ENCODE data around the gene HEG1.
"Not testable (repeated sequence)": the region's sequence is repeated elsewhere in the genome, so short reads cannot be mapped to it uniquely, and the experiment has no call there.

HEG1 gene

GRCh38 chr3:125055913-125056745, at the start of gene HEG1:
Gene HEG1, minus strand, starts transcription at chr3:125055997. Its CDS starts 107 bp downstream, at chr3:125055890.
- DNase-seq = peak; percentile 92

DNA sequence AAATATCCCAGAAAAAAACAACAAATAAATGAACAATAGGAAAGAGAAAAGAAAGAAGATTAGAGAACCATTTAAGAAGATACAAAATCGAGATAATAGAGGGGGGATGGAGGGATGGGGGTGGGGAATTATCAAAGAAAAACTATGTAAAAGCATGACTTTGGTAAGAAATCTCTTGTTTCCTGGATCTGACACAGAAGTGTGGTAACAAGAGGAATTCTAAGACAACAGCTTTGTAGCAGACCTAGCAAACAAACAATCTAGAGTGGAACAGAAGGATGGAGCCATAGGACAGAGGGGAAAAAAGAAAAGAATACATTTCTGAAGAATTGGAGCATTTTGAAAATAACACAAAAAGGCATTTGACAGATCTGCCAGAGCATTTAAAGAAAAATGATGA, 49.3 kb upstream of the HEG1 start:
- DNase-seq = no peak

GRCh38 chr3:125104639-125105038, 48.8 kb upstream of the HEG1 start:
- DNase-seq = no peak

- DNase-seq = no peak
Observed at GRCh38 chr3:125103406-125103805, 47.6 kb upstream of the HEG1 start.

DNA sequence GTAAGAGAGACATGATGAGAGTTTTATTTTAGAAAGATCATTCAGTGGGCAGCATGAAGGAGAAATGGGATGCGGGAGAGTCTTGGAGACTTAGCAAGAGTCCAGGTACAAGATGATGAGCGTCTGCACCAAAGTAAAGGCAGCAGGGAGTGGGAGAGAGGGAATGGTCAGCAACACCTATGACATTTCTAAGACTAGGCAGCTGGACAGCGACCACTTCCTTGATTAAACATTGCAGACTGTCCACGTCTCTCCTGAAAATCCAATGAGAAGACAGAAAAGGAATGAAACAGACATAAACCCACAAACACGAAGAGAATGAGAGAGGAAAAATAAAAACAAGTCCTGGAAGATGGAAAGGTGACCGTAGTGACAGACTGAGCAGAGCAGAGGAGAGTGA, 46.7 kb upstream of the HEG1 start:
- DNase-seq = no peak

- DNase-seq = no peak
Observed at GRCh38 chr3:125098611-125099291, 43.0 kb upstream of the HEG1 start.

DNA sequence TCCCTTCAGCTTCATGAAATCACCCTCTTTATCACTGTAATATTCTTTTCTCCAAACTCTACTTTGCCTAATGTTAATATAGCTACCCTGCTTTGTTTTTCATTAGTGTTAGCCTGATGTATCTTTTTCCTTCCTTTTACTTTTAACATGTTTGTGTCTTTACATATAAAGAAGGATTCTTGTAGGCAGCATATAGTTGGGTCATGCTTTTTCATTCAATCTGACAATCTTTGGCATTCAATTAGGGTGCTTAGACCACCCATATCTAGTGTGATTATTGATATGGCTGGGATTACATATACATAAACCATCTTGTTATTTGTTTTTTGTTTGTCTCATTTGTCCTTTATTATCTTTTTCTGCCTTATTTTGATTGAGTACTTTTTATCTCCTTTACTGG, 34.9 kb upstream of the HEG1 start:
- no peak for DNase-seq

- no peak for DNase-seq
Observed at GRCh38 chr3:125087768-125088391, 32.1 kb upstream of the HEG1 start.

GRCh38 chr3:125085166-125085565, 29.4 kb upstream of the HEG1 start:
- DNase-seq = no peak

GRCh38 chr3:125083776-125084175, 28.0 kb upstream of the HEG1 start:
- DNase-seq = no peak

- not testable (repeated sequence) for DNase-seq
Observed at GRCh38 chr3:125082339-125082738, 26.5 kb upstream of the HEG1 start.

- no peak for DNase-seq
Observed at GRCh38 chr3:125080077-125080476, 24.3 kb upstream of the HEG1 start.

GRCh38 chr3:125079675-125080045, 23.9 kb upstream of the HEG1 start:
- no peak for DNase-seq

DNA sequence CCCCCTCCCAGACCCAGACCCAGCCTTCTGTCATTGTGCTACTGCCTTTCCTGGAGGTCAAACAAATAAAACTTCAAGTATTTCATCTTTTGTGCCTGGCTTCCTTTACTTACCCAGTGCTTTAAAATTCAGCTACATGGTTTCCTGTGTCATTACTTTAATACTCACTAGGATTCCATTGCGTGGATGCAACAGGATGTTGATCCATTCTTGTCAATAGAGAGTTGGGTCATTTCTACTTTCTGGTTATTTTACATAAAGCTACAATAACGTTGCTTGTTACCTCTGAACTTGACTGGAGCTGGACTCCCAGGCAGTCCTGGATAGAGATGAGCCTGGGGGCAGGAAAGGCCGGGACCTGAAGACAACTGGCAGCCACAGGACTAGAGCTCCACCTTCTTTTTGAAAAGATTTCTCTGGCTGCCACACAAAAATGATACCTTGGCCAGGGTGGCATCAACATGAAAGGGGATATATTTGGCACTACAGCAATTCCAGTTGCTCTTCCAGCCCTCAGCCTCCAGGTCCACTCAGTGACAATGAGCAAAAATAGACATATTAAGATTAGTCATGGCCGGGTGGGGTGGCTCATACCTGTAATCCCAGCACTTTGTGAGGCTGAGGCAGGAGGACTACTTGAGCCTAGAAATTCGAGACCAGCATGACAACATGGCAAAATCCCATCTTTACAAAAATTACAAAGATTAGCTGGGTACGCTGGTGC, 23.3 kb upstream of the HEG1 start:
- no peak for DNase-seq

- no peak for DNase-seq
Observed at GRCh38 chr3:125077864-125078263, 22.1 kb upstream of the HEG1 start.

- no peak for DNase-seq
Observed at GRCh38 chr3:125076464-125076863, 20.7 kb upstream of the HEG1 start.

- DNase-seq = no peak
Observed at GRCh38 chr3:125075738-125076137, 19.9 kb upstream of the HEG1 start.

GRCh38 chr3:125073390-125073905, 17.7 kb upstream of the HEG1 start:
- no peak for DNase-seq

DNA sequence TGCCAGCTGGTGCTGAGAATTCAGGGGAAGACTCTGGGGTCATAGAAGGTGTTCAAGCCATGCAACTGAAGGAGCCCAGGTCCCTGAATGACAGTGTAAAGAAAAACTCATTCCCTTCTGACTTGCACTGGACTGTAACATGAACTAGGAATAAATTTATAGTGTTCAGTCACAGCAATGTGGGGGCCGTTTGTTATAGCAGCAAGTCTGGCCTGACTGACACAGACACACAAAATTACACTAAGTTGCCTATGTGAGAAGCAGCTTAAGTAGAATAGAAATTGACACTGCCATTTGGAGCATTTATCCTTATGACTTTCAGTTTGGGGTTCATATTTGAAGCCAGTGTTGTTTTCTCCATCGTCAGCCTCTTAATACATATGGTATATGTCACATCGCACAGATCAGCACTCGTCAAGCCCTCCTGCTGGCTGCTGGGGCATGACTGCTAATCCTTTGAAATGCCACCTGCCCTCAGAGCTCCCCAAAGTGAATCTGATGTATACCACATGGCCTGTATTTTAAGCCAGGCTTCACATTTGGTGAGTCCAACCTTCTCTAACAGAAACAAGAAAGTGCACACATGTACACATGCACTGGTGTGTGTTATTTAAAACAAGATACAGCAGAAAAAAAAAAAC, 17.1 kb upstream of the HEG1 start:
- no peak for DNase-seq

GRCh38 chr3:125072301-125072700, 16.5 kb upstream of the HEG1 start:
- no peak for DNase-seq

DNA sequence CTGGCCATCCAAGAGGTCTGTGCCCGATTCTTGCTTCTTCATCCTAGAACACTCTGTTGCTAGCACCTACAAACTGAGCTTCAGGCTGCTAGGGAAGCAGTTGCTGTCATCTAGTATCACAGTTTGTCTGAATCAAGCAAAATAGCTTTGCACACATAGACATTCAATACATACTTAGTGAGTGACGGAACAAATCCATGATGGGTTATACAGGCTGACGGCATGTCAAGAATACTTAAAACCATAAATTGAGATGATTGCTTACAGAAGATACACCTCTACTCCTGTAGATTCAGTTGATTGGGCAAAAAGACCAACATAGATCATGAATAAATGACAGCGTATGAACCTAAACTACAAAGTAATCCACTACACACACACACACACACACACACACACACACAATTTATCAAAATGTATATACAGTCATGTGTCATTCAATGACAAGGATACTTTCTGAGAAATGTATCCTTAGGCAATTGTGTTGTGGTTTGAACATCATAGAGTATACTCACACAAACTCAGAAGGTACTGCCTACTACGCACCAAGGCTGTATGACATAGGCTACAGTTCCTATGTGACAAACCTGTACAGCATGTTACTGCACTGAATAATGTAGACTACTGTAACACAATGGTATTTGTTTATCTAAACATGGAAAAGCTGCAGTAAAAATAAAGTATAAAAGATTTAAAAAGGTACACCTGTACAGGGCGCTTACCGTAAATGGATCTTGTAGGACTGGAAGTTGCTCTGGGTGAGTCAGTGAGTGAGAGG, 14.4 kb upstream of the HEG1 start:
- no peak for DNase-seq

DNA sequence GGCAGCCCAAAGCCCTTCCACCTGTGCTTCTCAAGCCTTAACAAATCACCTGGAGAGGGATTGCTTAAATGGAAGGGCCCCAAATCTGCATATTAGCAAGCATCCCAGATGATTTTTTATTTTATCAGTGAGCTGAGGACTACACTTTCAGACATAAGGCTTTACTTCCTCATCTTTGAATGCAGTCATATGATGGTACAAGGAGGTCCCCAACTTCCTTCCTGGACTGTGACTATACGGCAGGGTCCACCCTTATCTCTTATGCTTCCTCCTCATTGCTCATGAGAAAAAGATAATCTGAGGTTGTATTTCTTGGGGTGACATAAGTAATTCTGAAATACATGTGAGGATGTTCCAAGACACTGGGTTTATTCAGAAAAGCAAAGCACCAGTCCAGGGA, 13.7 kb upstream of the HEG1 start:
- no peak for DNase-seq

Measured in 8988T (cell line).